ENCODE measurements around the gene S100A5.
"Not testable (repeated sequence)": the region's sequence is repeated elsewhere in the genome, so short reads cannot be mapped to it uniquely, and the experiment has no call there.

The S100A5 gene

GRCh38 chr1:153566414-153567371 is 26.0 kb upstream of the S100A5 start:
- no peak for DNase-seq

- DNase-seq, result no peak
Observed at GRCh38 chr1:153565529-153566374, 25.0 kb upstream of the S100A5 start, which contains the start of gene S100A2. Gene S100A2, minus strand, starts transcription at chr1:153565844. Its CDS starts 1,967 bp downstream, at chr1:153563877.

GRCh38 chr1:153563991-153564390 is 23.3 kb upstream of the S100A5 start:
- no peak for DNase-seq

- DNase-seq, result no peak
Observed at GRCh38 chr1:153563483-153563901, 22.8 kb upstream of the S100A5 start.

- not testable (repeated sequence) for DNase-seq
Observed at GRCh38 chr1:153562021-153562420, 21.3 kb upstream of the S100A5 start.

DNA sequence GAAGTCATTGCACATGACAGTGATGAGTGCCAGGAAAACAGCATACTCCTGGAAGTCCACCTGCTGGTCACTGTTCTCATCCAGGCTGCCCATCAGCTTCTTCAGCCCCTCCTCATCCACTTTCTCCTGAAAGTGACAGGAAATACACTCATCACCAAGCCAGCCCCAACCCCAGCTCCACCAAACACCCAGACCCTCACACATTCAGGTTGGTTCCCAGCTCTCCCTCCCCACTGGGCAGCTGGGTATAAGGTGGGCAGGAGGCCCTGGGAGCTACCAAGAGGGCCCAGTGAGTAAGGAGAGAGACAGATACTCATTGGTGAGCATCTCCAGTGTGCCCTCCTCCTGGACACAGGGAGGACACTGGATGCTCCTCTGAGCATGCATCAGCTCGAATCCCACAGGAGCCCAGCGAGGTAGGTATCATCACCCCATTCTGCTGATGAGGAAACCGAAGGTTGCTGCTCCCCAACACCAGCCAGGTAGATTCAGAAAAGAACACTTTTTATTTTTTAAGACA is 20.8 kb upstream of the S100A5 start:
- DNase-seq, result no peak

DNA sequence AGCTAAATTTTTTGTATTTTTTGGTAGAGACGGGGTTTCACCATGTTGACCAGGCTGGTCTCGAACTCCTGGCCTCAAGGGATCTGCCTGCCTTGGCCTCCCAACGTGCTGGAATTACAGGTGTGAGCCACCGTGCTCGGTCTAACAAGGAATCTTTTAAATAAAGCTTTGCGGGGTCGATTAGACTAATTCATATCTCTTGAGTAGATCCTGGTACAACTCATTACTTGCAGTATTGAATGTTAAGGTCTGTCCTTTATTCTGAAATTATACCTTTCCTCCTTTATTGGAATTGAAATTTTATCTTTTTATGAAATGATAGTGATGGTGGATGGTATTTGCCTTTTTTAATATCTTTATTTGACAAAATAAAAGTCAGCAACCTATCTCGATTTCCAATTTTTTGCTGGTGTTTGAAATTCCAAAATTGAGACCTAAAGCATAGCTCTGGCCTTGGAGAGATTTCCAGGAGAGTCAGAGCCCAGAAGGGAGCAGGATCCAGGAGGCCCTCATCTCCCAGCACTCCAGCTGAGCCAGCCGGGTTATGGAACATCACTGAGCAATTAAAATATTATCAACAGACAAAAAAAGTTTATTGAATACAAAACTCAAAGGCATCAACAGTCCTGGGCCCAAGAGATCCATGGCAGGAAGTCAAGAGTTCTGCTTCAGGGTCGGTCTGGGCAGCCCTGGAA is 20.2 kb upstream of the S100A5 start:
- DNase-seq, result no peak

DNA sequence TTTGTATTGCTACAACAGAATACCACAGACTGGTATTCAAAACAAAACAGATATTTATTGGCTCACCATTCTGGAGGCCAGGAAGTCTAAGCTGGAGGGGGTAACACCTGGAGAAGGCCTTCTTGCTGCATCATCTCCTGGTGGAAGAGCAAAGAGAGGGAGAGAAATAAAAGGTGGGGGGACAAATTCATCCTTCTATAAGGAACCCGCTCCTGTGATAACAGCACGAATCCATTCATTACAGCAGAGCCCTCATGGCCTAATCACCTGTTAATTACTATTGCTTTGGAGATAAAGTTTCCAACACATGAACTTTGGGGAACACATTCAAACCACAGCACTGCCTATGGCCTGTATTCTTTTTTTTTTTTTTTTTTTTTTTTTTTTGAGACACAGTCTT is 19.5 kb upstream of the S100A5 start:
- no peak for DNase-seq

GRCh38 chr1:153557877-153558276 is 17.1 kb upstream of the S100A5 start:
- DNase-seq, result no peak

GRCh38 chr1:153556348-153556747 is 15.6 kb upstream of the S100A5 start:
- DNase-seq, result no peak

DNA sequence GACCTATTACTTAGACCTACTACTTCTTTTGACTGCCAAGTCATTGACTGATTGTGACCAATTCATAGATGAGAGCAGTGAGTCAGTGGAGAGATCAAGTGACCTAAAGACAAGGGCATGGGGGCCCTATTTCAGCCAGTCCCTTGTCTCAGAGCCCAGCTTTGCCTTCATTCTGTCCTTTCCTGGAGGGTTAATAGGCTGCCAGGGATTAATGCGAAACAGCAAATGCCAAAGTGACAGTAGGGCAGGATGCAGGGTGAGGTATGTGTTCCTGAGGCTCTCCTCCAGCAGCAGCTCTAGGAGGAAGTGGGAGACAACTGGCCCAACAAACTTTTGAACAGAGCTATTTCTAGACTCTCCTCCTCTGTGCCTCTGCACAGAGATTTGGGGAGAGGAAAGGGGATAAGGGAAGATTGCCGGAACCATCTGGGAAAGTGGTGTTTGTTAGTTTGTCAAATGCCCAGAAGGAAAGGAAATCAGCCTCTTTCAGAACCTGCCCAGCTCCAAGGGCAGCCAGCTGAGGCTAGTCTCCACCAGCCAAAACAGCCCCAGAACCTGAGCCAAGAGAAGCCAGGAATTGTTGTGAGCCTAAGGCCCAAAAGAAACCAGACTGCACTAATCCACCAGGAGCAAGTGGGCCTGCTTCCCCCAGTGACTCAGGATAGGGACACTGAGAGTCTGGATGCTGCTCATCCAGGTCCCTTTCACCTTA is 13.3 kb upstream of the S100A5 start:
- DNase-seq, result no peak

GRCh38 chr1:153553096-153553495 is 12.4 kb upstream of the S100A5 start:
- DNase-seq, result no peak

DNA sequence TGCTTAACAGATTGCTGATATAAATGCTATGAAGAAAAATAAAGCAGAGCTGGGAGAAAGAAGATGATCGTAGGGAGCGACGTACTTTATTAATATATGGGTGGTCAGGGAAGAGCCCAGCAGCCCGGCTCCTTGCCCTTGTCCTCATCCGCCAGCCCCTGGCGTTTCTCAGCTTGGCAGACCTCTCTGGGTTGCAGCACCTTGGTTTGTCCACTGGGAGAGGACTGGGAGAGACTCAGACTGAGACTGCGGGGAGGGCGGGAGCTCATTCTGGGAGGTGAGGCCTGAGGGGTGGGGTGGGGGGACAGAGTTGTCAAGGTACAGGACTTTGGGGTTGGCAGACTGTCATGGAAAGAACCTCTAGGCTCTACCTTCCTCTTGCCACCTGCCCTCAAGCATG is 11.6 kb upstream of the S100A5 start:
- DNase-seq, result no peak

DNA sequence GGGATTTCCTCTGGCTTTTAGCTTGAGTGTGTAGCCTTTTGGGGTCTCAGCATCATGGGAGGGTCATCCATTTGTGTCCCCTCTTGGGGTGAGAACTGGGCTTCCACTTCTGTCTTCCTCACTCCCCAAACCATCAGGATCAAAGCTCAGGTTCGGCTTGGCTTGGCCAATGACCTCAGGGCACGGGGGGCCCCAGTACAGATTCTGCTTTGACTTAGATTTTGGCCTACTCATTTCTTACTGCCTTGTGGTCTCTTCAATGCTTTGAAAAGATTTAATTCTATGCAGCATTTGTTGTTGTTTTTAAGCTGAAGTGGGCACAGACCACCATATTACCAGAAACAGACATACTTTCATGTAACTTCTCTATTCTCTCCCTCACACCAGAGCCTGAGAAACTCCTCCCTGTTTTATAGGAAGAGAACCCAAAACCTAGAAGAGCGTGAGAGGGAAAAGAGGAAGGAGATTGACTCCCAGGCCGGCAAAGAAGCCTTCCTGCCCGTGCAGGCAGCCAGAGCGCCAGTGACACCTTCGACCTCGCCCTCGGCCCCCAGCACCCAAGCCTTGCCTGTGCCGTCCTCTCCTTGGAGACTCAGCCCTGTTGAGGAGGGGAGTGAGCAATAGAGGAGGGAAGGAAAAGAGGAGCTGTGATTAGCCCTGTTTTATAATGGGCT is 10.2 kb upstream of the S100A5 start:
- no peak for DNase-seq

DNA sequence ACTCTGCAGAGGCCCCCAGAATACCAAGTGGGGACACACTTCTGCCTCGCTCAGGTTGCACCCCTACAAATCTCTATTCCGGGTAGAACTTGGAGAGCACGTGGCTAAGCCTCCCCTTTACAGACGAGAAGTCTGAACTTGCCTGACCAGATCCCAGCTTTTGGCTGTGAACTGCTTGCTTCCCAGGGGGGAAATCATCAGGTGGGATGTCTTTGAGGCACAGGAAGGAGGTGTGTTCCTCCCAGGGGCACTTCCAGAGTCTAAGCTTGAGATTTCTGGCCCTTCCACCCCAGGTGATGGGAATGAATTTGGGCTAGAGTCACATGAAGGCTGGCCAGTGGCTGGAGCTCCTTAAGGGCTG is 9.6 kb upstream of the S100A5 start:
- DNase-seq, result no peak

GRCh38 chr1:153549741-153550397 is 9.1 kb upstream of the S100A5 start:
- no peak for DNase-seq

DNA sequence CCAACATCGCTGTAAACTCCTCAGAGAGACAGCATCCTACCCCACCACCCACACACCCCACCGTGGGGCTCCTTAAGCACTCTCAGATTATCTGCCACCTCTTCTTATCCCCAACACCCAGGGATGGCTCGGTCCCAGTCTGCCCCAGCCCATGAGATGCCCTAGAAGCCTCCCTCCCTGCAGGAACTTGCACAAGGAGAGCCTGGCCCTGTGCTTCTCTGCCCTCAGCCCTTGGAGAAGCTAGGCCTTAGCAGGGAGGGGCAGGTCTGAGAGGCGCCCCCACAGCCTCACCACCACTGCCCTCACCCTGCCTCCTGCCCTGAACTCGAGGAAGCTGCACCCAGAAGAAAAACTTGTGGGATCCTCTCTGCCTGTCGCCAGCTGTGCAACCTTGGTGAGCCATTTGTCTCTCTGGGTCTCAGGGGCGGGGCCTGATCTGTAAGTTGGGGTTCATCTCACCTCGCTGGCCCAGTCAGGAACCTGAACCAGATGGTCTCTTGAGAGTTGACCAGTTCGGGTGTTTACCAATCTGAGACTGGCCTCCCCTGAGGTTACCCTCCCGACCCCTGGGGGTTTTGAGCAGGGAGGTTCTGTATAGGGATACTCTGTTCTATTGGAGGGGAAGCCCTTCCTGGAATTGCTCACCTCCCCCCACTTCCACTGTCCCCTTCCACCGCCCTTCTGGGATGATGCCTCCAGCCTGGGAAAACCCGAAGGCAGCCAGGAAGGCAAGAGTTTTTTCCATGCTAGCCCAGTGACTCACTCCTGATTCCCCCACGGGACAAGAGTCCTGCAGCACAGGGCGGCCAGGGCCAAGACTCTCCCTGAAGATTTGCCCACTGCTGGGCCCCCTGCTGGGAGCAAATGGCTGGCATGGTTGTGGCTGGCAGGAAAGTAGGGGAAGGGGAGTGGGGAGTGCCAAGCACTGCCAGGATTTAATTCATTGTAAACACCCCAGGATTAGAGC is 8.3 kb upstream of the S100A5 start, which contains the start of gene S100A3:
TSS of gene S100A3 (minus strand) at position 537 of the 967 bp plus-strand sequence. CDS start 773 bp downstream, outside the sequence.
- no peak for DNase-seq

DNA sequence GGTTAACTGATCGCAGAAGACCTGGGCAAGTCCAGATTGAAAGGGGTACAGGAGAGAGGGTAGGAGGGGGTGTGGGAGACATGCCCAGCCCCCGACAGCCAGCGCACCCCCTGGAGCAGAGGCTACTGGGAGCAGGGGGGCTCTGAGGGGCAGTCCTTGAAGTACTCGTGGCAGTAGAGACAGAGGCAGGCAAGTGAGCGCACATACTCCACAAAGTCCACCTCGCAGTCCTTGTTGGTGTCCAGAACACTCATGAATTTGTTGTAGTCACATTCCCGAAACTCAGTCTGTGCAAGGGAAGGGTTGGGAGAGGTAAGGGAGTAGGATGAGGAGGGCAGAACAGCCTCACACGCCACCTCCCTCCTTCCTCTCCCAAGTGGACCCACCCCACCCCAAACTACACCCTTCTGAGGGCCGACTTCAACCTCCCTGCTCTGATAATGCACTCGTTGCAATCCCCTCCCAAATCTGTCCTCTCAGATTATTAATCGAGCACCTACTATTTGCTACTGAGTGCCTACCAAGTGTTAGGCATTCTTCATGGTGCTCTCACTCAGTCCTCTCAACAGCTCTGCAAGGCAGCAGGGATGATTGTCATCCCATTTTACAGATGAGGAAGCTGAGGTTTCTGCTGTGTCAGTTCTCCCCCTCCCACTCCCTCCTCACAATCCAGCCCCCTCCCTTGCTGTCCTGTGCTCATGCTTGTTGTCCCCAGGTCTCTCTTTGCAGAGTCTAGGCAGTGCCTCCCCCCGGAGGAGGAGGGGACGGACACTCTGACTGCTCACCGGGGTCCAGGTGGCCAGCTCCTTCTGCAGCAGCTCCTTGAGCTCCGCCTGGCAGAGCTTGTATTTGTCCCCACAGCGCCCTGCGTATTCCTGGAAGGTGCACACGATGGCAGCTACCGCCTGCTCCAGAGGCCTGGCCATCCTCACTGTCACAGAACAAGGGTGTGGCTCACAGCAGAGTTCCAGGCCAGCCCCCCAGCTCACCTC is 7.1 kb upstream of the S100A5 start:
- DNase-seq, result no peak
